HG02970 (cell line): Measurements from ENCODE around the gene MSL1.

Experiments used
- ATAC-seq: cut with Tn5 transposase; IDR thresholded peaks from one replicate; pipeline ENCODE4 v1.9.1; 2021; ENCODE audit warnings: mild to moderate bottlenecking, moderate library complexity, moderate number of reproducible peaks; ENCODE audit not compliant: unreplicated experiment, low FRiP score

The MSL1 gene

GRCh38 chr17:40170325-40170724 is 48.6 kb downstream of the MSL1 start:
- no peak for ATAC-seq

DNA sequence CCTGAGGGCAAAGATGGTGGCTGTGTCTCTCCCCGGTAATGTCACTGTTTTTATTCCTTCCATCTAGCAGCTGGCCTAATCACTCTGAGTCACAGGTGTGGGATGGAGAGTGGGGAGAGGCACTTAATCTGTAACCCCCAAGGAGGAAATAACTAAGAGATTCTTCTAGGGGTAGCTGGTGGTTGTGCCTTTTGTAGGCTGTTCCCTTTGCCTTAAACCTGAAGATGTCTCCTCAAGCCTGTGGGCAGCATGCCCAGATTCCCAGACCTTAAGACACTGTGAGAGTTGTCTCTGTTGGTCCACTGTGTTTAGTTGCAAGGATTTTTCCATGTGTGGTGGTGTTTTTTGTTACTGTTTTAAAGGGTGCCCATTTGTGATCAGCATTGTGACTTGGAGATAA is 50.0 kb downstream of the MSL1 start:
- no peak for ATAC-seq

DNA sequence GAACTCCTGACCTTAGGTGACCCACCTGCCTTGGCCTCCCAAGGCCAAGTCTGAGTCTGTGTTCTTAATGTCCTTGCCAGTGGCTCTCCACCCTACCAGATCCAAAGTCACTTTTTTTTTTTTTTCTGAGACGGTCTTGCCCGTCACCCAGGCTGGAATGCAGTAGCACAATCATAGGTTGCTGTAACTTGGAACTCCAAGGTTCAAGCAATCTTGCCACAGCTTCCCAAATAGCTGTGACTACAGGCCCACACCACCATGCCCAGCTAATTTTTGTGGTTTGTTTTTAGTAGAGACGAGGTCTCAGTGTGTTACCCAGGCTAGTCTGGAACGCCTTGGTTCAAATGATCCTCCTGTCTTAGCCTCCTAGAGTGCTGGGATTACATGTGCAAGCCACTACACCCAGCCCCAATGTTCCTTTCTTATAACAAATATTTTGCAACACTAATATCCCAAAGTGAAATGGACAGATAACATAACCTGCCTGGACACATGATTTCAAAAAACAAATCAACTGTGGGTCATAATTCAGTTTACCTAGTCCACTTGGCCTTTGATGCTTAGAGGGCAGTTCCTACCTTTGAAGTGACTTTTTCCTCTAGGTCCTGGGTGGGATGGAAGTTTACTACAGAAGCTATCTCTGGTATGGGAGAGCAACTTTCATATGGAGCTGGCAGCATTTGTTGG is 51.5 kb downstream of the MSL1 start:
- ATAC-seq = no peak

DNA sequence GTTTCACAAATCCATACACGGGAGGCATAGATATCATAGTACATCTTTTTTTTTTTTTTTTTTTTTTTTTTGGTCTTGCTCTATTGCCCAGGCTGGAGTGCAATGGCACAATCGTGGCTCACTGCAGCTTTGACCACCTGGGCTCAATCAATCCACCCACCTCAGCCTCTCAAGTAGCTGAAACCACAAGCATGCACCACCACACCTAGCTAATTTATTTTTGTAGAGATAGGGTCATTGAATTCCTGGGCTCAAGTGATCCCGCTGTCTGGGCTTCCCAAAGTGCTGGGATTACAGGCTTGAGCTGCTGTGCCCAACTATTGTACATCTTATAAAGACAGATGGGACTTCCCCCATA is 52.0 kb downstream of the MSL1 start:
- ATAC-seq = no peak

DNA sequence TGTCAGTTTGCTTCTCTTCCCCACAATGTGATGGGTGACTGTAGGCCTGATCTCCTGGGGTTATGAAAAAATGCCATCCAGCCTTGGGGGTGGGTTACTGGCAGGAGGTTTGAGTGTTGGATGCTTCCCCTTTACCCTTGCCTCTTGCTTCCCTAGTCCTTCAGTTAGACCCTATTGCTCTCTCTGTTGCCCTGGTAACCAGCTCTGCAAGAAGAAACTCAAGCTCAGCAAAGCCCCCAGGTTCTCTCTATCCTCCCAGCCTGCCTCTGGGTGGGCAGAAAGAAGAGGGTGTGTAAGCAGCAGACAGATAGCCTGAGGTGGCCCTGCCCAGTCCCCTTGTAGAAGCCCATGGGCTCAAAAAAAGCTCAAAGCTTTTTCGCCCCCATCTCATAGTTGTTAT is 52.7 kb downstream of the MSL1 start:
- no peak for ATAC-seq

DNA sequence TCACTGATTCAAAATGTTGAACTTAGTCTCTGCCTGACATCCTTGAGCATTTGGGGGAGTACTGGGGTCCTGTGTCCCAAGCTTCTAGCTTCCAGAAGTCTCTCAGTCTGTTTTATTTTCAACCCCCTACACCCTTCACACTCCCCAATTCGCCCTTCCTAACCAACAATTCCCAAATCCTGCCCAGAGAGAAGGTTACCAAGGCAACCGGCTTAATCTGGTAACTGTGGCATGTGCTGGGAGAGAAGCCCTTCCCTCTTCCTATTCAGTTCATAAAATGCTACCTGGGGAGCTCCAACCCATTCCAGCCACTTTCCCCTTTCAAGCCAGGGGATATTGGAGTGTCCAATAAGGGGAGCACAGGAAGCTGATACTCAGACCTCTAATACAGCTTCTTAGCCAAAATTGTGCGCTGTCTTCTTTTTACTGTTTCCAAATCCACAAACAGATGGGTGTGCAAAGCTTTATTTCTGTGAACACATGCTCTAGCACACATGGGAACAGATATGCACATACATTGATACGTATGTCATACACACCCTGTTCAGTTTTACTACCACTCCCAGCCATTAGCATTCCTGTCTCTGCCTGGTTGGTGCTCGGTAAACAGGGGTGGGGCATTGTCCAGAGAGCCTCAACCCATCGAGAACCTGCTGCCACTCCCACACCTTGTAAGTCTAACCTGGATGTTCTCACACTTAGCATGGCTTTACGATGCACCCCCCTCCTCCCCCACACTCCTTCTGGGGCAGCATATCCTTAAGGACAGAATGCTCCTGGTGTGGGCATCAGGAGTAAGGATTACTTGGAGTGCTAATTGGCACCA is 54.4 kb downstream of the MSL1 start:
- ATAC-seq = no peak

DNA sequence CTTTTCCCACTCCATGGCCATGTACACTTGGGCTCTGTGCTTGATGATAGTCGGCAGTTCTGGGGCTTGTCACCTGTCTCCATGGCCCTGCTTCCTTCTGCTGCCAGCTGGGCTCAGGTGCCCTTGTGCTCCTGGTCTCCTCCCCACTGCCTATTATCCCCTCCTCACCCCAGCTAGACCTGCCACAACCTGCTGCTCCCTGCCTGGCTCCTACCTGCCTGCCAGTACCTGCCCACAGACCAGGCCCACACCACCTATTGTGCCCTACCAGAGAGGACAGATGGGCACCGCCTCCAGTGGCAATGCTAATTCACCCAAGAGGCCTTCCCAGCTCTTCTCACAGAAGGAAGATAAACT is 55.0 kb downstream of the MSL1 start:
- ATAC-seq = no peak

- no peak for ATAC-seq
Measured at GRCh38 chr17:40177275-40177874, 55.6 kb downstream of the MSL1 start, which contains the start of gene RAPGEFL1. RAPGEFL1 (plus strand) TSS chr17:40177470; CDS start chr17:40177862, 392 bp downstream.

DNA sequence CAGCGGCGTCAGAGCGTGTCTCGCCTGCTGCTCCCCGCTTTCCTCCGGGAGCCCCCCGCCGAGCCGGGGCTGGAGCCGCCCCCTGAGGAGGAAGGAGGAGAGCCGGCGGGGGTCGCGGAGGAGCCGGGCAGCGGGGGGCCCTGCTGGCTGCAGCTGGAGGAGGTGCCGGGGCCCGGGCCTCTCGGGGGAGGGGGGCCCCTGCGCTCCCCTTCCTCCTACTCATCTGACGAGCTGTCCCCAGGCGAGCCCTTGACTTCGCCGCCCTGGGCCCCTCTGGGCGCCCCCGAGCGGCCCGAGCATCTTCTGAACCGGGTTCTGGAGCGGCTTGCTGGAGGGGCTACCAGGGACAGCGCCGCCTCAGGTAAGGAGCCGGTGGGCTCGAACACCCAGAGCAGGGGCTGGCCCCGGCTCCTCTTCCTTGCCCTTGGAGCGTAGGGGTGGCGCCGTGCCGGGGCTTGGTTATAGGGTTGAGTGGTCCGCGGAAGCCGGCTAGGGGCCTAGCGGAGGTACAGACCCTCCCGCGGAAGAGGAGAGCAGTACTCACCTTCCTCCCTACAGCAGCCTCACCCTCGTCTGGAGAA is 56.3 kb downstream of the MSL1 start:
- no peak for ATAC-seq

- ATAC-seq = no peak
Measured at GRCh38 chr17:40178660-40179059, 56.9 kb downstream of the MSL1 start.

DNA sequence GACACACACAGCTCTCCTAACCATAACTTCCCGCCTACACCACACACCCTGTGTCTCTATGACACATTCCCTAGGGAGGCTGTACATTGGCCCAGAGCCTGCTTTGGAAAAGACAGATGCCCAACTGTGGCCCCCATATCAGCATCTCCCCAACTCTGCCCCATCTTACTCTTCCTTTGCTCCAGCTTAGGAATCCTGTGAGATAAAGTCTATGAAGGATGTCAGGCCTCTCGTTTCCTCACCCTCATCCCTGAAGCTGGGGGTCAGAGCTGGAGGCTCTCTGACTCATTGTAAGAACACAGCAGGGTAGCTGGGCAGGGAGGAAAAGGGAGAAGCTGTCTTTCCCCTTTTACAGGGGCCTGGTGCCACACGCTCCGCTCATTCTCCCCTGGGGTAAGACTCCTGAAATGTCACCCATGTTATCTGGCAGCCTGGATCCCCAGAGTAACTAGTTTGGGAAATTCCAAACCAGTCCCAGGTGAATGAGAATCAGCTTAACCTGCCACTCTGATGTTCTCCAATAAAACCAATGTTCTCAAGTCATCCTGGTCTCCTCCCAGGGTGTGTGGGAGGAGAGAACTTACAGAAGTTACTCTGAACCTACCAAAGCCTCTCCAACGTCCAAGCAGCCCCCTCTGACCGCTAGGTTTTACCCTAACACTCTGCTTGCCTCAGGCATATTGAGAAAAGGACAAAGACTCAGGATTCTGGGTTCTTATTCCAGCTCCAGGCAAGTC is 58.3 kb downstream of the MSL1 start:
- no peak for ATAC-seq

DNA sequence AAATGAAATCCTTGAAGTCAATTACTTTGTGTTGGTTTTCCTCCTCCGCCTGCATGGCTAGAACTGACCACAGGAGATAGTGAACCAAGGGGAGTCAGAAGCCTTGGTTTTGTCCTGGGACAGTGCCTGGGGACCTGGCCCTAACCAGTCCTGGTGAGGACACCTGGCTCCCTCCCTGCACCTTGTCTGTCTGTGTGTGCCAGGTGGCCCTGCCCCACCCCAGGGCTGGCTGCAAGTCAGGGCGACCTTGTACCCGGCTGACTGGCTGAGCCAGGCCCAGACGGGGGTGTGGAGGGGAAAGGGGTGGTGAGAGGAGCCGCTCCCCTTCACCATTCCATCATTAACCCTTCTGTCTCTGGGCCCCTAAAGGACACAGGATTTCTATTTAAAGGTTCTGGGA is 58.9 kb downstream of the MSL1 start:
- ATAC-seq = no peak

DNA sequence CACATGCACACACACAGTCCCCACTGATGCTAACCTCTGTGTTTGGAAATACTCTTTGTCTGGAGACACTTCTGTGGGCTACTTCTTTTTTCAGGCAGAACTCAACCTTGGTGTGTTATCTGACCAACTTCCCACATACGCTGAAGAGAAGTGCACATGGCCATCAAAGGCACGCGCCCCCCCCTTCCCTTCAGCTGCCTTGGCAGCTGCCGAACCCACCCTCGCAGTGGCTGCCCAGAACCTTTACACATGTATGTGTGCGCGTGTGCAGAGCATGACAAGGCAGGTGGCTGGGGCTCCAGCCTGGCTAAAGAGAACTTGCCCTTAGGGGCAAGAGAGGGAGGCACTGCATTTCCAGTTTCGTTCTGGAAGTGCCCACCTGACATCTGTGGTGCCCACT is 59.4 kb downstream of the MSL1 start:
- no peak for ATAC-seq

GRCh38 chr17:40182606-40183005 is 60.8 kb downstream of the MSL1 start:
- no peak for ATAC-seq
